RPMI7951 (cell line): ENCODE measurements around the gene KPNA4. TPM values are rescaled to one million over a fixed set of nuclear protein-coding genes. Genes with fewer than 3 reads are reported as not detected.
"Not testable (repeated sequence)": the region's sequence is repeated elsewhere in the genome, so short reads cannot be mapped to it uniquely, and the experiment has no call there.

Experiments used
- DNase-seq: peaks from one replicate; pipeline ENCODE4 v3.0.0-alpha.2; 2012; ENCODE audit warnings: low read depth
- total RNA-seq: library from RNA; depleted of rRNA; stranded (reverse); fragments of >200 nt; shearing (Covaris generic); gene quantifications from 2 replicates; pipeline ENCODE4 v1.2.3, GENCODE V29; 2014

KPNA4 gene
- total RNA-seq, 1 experiment from 2014 or later: 27.8 TPM

DNA sequence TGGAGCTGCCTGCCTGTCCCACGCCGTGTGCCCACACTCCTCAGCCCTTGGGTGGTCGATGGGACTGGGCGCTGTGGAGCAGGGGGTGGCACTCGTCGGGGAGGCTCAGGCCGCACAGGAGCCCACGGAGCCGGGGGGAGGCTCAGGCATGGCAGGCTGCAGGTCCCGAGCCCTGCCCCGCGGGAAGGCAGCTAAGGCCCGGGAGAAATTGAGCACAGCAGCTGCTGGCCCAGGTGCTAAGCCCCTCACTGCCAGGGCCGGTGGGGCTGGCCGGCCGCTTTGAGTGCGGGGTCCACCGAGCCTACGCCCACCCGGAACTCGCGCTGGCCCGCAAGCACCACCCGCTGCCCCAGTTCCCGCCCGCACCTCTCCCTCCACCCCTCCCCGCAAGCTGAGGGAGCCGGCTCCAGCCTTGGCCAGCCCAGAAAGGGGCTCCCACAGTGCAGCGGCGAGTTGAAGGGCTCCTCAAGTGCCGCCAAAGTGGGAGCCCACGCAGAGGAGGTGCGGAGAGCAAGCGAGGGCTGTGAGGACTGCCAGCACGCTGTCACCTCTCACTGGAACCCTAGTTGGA is 8.7 kb upstream of the KPNA4 start:
- not testable (repeated sequence) for DNase-seq

DNA sequence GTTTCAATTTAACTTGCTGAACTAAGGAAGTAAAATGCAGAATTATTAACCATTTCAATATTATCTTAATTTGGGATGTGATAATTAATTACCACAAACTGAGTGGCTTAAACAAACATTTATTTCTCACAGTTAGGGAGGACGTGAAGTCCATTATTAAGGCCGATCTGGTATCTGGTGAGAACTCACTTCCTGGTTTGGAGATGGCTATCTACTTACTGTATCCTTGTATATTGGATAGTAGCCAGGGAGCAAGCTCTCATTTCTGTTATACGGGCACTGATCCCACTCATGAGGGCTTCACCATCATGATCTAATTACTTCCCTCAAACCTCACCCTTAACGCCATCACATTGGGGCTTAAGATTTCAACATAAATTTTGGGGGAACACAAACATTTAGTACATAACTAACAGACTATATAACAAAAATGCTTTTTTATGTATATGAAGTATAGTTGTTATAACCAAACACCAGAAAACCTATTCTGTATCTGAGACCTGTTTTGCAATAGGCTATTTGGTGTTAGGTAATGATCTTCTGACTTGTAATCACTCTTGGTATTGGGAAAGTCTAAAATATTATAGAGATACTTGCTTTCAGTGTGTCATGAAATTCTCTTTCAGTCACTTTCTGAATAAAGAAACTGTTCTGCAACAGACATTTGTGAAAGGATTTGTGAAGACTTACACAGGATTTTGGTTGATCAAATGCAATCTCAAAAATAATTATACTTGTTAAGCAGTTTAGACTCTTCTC is 4.7 kb upstream of the KPNA4 start:
- no peak for DNase-seq

DNA sequence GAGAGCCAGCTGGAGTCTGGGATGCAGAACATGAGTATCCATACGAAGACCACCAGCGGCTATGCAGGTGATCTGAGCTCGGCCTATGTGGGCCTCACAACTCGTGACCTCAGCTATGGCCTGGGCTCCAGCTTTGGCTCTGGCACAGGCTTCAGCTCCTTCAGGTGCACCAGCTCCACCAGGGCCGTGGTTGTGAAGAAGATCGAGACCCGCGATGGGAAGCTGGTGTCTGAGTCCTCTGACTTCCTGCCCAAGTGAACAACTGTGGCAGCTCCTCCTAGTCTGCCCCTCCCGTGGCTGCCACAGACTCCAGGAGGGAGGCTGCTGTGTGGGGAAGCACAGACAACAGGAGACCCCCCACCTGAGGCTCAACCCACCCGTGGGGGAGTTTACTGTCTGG is 3.6 kb upstream of the KPNA4 start:
- DNase-seq: no peak

DNA sequence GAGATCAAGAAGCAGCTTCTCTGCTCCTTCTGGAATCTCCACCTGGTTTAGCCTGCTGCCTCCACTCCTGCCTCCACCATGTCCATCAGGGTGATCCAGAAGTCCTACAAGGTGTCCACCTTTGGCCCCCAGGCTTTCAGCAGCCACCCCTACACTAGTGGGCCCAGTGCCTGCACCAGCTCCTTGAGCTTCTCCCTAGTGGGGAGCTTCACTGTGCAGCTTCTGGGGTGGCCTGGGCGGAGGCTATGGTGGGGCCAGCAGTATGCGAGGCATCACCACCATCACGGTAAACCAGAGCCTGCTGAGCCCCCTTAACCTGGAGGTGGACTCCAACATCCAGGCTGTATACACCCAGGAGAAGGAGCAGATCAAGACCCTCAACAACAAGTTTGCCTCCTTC is 2.4 kb upstream of the KPNA4 start:
- DNase-seq: no peak

DNA sequence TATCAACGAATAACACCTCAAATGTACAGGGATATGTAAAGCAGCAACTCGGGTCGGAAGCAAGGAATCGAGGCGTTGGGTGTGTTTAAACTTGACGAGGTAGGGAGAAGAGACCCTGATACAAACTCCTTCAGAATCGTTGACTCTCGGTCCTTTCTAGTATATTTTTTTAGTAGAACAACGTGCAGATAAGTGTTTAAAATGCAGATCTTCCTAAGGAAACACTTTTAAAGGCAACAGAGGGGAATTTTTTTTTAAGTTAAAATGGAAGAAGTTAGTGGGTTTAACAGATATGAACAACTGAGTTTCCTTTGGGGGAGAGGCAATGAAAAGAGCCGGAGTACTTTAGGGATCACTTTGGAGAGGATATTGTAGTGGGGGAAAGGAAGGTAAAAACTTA is 1.1 kb upstream of the KPNA4 start:
- DNase-seq: no peak

DNA sequence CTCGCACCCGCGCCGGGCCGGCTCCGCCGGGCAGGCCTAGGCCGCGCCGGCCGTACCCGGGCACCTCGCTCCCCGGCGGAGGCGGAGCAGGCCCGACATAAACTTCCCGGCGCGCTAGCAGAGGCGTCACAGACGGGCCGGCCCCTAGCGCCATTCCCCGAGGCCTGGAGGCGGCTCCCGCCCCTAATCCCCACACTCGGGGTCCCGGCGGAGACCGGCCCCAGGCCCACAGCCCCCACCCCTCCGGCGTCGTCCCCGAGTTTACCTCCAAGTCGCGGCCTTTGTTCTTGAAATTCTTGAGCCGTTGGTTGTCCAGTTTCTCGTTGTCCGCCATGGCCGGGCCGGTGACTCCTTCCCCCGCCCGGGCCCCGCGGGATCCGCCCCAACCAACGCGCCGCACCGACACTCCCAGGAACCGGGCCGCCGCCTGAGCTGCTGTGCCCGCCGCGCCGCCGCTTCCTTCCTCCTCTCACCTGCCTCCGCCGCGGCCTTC is 376 bp downstream of the KPNA4 start:
- DNase-seq: peak; percentile 66

DNA sequence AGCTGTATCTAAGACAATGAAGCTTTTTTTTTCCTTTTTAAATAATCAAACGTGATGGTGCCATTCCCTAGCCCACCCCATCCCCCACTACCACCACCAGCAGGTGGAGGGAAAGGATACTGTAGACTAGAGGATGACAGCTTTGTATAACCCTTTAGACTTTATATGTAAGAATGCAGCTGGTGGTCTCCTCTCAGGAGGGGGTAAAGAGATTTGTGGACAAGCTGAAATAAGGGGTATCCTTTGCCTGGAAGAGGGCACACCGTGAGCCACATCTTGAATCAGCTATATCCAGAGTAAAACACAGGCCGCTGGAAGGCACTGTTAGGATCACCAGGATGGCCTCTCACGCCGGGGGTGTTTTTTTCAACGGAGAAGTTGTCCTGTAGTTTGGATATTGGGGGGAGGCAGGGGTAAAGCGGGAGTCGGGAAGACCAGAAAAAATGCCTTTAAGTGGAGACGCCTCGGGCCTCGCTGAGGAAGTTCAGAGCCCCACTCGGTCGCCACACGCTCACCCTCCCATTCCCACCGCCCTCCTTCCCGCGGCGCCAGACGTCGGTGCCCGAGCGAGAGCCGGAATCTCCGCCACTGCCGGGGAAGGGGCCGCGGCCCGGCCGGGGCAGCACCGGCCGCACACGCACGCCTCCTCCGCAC is 986 bp downstream of the KPNA4 start:
- DNase-seq: peak; percentile 28

DNA sequence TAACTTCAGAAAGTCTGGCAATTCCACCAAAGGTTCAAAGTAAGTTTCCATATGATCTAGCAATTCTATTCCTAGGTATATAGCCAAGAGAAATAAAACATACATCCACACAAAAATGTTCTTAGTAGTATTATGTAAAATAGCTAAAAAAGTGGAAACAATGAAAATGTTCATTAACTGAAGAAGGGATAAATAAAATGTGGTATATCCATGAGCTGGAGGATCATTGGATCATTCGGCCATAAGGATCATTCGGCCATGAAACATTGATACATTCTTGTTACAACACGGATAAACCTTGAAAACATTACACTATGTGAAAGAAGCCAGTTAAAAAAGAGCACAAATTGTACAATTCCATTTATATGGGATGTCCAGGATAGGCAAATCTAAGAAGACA is 2.4 kb downstream of the KPNA4 start:
- no peak for DNase-seq

DNA sequence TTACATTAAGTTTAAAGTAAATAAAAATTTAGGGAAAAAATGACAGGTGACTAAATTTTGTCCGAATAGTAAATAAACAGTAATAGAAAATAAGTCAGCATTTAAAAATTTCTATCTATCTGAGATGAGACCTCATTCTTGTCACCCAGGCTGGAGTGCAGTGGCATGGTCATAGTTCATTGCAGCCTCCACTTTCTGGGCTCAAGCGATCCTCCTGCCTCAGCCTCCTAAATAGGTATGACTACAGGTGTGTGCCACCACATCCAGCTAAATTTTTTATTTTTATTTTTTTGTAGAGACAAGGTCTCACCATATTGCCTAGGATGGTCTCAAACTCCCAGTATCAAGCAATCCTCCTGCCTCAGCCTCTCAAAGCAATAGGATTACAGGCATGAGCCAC is 7.8 kb downstream of the KPNA4 start:
- DNase-seq: no peak

DNA sequence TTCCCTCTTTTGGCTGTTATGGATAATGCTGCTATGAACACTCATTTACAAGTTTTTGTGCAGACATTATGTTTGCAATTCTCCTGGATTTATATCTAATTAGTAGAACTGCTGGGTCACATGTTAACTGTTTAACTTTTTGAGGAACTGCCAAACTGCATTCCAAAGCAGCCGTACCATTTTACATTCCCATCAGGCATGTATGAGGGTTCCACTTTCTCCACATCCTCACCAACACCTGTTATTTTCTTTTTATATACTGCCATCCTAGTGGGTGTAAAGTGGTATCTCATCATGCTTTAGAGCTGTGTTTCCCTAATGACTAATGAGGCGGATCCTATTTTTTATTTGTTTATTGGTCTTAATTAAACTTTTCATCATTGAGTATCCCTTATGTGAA is 9.2 kb downstream of the KPNA4 start:
- DNase-seq: no peak

DNA sequence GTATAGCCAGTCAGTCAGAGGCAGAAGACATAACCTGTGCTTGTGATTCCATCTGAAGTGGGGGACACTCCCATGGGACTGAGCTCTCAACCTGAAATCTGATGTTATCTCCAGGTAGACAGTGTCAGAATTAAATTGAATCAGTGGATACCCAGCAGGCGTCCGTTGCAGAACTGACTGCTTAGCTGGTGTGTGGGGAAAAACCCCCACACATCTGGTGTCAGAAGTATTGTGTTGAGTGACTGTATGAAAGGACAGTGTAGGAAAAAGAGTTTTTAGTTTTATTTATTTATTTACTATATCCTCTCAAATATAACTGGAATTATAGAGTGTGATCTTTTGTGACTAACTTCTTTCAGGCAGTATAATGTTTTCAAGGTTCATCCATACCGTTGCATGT is 10.4 kb downstream of the KPNA4 start:
- no peak for DNase-seq

DNA sequence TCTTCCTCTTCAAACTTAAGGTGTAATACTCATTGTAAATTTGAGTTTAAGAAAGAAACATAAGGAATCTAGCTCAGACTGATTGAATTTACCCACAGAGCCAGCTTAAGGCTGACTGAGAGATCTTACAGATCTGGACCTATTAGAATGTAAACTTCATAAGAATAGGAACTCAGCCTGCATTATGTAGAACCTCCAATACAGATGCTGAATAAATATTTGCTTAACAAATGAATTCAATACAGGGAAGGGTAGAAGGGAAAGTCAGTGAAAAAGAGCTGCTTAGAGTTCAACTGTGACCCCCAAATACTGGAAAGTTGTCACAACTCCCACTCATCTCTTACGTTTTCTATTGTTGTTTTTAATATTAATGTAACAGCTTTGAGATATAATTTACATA is 11.5 kb downstream of the KPNA4 start:
- no peak for DNase-seq

DNA sequence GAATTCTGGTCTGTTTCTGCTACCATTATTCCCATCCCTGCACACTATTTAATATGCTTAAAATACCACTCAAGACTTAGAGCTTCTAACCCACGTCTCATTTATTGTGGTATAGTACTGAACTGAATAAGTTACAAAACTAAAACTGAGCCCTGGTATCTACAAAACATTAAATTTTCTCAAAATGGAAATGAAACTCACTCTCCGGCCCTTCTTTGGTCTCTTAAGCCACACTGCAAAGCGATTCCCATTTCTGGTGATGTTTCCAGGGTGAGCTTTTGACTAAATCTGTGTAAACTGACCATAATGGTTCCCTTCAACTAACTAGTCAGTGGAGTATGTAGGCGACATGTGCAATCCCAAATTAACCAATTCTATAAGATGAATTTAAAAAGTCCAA is 18.6 kb downstream of the KPNA4 start:
- no peak for DNase-seq

DNA sequence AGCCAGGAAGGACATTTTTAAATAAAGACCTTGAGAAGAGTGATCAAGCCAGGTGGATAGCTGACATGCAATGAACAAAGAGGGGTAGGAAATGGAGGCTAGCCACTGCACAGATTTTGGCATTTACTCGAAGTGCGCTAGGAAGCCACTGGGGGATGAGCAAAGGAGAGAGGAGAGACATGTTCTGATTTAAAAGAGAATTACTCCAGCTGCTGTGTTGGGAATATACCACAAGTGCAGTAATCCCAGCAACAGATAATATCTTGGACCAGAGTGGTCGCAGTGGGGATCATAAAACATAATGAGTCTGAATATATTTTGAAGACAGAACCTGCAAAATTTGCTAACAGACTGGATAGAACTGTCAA is 19.9 kb downstream of the KPNA4 start:
- no peak for DNase-seq

DNA sequence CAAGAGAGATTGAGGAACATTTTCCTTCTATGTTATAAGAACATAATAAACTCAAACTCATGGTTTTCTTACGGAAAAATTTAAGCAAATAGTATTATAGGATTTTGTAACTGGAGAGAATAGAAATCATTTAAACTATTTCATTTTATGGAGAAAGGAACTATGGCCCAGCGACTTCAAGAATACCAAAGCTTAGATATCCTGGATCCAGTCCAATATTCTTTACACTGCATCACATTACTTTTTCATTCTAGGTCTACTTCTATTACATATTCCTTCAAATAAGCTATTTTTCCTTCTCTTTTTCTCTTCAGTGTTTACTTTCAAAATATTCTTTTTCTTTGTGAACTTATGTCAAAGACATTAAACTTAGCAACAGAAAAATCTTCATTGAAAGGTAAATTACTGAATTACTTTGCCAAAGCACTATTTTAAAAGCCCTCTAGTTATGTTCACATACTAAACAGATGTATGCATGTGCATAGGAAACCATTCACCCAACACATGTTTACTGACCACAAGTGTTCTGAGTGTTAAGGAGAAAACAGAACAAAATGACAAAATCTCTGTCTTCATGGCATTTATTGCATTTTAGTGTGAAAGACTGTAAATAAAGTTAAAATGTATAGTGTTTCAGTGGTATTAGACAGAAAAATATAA is 20.4 kb downstream of the KPNA4 start:
- no peak for DNase-seq

DNA sequence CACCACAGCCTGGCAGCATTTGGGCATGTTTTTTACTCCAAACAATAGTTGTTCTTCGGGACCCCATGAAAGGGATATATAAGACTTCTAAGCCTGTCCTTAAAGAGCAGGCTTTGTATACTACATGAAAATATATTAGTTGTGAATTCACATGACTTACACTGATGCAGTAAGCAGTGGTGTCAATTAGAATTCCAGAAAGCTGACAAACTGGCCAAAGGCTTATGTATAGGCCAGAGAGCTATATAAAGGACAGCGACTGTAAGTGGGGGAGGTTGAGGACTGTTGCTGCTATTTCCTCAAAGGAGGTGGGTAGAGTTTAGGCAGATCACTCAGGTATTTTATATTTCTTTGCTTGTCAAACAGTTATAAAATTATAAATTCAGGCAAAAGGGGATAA is 24.8 kb downstream of the KPNA4 start:
- DNase-seq: no peak

DNA sequence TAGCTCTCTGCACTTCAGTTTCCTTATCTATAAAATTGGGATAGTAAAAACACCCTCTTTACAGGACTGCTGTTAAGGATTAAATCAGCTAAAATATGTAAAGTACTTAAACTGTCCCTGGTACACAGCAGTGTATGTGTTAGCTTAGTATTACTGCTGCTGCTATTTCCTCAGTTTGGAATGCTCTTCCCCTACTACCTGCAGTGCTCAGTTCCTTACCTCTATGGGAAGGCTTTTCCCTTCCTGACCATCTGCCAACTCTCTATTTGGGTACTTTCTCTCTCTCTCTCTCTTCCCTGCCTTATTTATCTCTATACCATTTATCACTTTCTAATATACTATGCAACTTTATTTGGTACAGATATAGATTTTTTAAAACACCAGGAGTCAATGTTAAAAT is 26.5 kb downstream of the KPNA4 start:
- no peak for DNase-seq

DNA sequence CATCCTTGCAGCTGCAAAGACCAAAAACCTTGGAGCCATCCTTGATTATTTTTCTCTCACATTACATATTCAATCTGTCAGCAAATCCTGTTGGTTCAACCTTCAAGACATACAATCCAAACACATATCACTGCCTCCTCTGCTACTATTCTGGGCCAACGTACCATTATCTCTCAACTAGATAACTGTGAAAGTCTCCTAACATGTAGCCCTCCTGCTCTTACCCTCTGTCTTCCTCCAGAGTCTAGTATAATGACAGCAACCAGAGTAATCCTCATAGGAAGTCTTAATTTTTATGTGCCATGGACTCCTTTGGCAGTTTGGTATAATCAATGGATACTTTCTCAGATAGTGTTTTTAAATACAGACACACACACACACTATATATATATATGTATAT is 27.6 kb downstream of the KPNA4 start:
- no peak for DNase-seq

DNA sequence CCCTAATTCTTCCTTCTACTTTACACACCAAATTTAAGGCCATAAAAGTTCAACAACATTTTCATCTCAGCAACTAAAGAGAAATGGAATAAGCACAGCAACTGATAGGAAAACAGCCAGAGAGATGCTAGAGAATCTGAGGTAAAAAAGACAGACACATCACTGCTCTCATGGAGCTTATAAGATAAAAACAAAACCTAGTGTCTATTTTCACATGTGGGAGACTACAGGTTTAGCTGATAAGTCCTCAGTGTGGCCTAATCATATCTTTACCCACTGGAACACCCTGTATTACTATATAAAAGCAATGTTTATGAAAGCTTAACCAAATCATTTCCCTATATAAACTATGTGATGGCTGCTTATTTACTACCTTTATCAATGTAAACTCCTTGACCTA is 33.0 kb downstream of the KPNA4 start:
- DNase-seq: no peak

DNA sequence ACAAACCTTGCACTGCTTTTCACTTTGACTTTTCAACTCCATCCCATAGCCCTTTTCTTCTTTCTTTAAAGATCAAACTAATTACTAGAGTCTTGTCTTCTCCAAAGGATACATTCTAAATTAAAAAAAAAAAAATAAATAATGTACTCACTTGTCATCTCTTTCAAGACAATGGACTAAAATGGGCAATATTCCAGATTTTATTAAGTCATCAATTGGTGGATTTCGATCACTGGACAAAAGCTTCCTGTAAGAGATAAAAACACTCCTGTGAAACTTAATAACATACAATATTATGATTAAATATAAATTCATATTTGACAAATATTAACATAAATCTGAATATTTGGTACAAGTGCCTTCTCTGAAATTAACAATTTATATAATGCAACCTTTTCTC is 34.1 kb downstream of the KPNA4 start:
- no peak for DNase-seq

DNA sequence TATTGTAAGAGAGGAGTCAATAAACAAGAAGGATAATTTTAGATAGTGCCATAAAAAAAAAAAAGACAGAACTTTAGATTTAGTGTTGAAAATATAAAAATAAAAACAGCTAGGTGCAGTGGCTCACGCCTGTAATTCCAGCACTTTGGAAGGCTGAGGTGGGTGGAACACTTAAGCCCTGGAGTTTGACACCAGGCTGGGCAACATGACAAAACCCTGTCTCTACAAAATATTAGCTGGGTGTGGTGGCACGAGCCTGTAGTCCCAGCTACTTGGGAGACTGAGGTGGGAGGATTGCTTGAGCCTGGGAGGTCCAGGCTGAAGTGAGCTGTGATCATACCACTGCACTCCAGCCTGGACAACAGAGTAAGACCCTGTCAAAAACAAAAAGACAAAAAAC is 49.0 kb downstream of the KPNA4 start:
- not testable (repeated sequence) for DNase-seq

DNA sequence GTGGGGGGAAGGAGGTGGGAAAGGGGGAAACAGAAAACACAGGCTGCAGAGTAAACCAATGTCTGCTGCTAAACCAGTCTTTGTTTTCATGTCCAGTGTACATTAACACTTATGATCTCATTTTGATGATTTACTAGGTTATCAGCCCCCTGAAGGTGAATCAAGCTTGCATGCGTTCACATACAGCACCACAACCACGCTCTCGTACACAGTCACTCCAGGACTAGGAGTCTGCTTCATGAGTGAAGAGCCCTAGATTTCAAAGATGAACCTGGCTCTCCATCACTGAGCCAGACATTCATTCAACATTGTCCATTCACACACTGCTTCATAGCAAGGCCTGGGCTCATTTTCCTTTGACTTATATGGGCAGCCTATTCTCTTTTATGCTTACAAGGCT is 64.0 kb downstream of the KPNA4 start:
- DNase-seq: no peak

DNA sequence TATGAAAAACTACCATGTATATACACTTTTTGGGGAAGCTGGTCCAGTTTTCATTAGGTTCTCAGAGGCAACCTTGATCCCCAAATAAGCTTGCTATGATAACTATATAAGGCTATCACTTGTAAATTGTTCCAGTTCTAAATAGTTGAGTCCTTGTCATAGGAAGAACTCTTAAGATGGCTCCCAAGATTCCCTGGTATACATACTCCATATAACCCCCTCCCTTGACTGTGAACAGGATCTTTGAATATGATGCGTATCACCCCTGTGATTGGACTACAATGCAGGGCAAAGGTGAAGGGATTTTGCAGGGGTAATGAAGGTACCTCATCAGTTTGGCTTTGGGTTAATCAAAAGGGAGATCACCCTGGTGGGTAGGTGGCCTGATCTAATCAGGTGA is 67.2 kb downstream of the KPNA4 start:
- no peak for DNase-seq
